Fibroblast of villous mesenchyme (primary cell): ENCODE measurements around the gene SLC44A2. TPM values are rescaled to one million over a fixed set of nuclear protein-coding genes. Genes with fewer than 3 reads are reported as not detected.
A peak's percentile ranks its signal among the peaks of the same experiment; 100 is the strongest.
"Not testable (repeated sequence)": the region's sequence is repeated elsewhere in the genome, so short reads cannot be mapped to it uniquely, and the experiment has no call there.

ENCODE experiments used
- DNase-seq: peaks from one replicate; pipeline ENCODE4 v3.0.0-alpha.2; 2010; ENCODE audit warnings: low read depth
- H3K4me3 ChIP-seq: 2 replicates; pipeline ENCODE4 v1.5.1; 2011; ENCODE audit warnings: low read depth, mild to moderate bottlenecking, low read length
- CTCF ChIP-seq: IDR thresholded peaks from 2 replicates; pipeline ENCODE4 v1.5.1; 2012; ENCODE audit warnings: low read depth, mild to moderate bottlenecking, low read length; ENCODE audit not compliant: insufficient read depth
- total RNA-seq: library from RNA; depleted of rRNA; stranded (reverse); fragments of >200 nt; gene quantifications from 2 replicates; pipeline ENCODE4 v1.2.3, GENCODE V29; 2012

SLC44A2 gene
- total RNA-seq, 1 donor = 88.5 TPM

- no peak overlapping the region for H3K4me3 ChIP-seq
- TF ChIP-seq CTCF = no peak
- peak; percentile 81 for DNase-seq
Measured at GRCh38 chr19:10670182-10670581, 44.8 kb downstream of the SLC44A2 start.

GRCh38 chr19:10670876-10671804 is 45.8 kb downstream of the SLC44A2 start:
- no peak for TF ChIP-seq CTCF
- no peak for DNase-seq
- no peak overlapping the region for H3K4me3 ChIP-seq

GRCh38 chr19:10671922-10672321 is 46.6 kb downstream of the SLC44A2 start:
- not testable (repeated sequence) for DNase-seq, H3K4me3 ChIP-seq

GRCh38 chr19:10675214-10675613 is 49.9 kb downstream of the SLC44A2 start:
- DNase-seq, H3K4me3 ChIP-seq: not testable (repeated sequence)

- no peak overlapping the region for H3K4me3 ChIP-seq
- no peak for DNase-seq
- TF ChIP-seq CTCF = no peak
Measured at GRCh38 chr19:10677751-10678150, 52.4 kb downstream of the SLC44A2 start.

- TF ChIP-seq CTCF = no peak
- H3K4me3 ChIP-seq = no peak overlapping the region
- DNase-seq = no peak
Measured at GRCh38 chr19:10678813-10679212, 53.5 kb downstream of the SLC44A2 start.

- TF ChIP-seq CTCF = no peak
- no peak for DNase-seq
- H3K4me3 ChIP-seq = no peak overlapping the region
Measured at GRCh38 chr19:10679743-10680142, 54.4 kb downstream of the SLC44A2 start.
